ENCODE results near the gene CYP1B1. TPM values are rescaled to one million over a fixed set of nuclear protein-coding genes. Genes with fewer than 3 reads are reported as not detected.

CYP1B1 gene
- total and polyA plus RNA-seq, 2 of the 13 experiments (the other 11 are each of a cell fraction or from before 2014, with no cell fraction given): not detected

- Histone ChIP-seq H3K36me3 (replicated peaks in 1 of 2; ENCODE audit: control insufficient read depth in 1 of 2, insufficient read depth in 2 of 2, low read length in 2 of 2) (no peaks in the 10 kb centered on the region), H2AFZ (ENCODE audit: low read length) (no peak overlapping the region), H3K4me3 (replicated peaks in 1 of 3; ENCODE audit: insufficient read depth in 1 of 3, low read depth in 2 of 3, low read length in 3 of 3) (peak overlapping the region; percentile 38 to 66 (median 42); a peak in 5 of 6 replicates), H3K27me3 (ENCODE audit: control insufficient read depth in 1 of 2, insufficient read depth in 2 of 2, low read length in 2 of 2) (peaks cover 0 to 8% of the 10 kb centered on the region in 2 experiments; a peak in 1 of 5 replicates), H3K9me3 (ENCODE audit: low read length) (no peaks in the 10 kb centered on the region), H3K4me1 (ENCODE audit: insufficient read depth, low read length) (peaks cover 8% of the 10 kb centered on the region), H3K27ac (ENCODE audit: extremely low read length, insufficient read depth, low read length) (no peak overlapping the region), H3K4me2 (ENCODE audit: low read depth, low read length) (peak overlapping the region; percentile 67), H4K20me1 (ENCODE audit: insufficient read depth, low read length) (no peaks in the 10 kb centered on the region), H3K9ac (ENCODE audit: insufficient read depth, low read depth, low read length) (no peak overlapping the region), H3K79me2 (ENCODE audit: insufficient read depth, low read length) (no peaks in the 10 kb centered on the region)
- CTCF ChIA-PET (ENCODE audit: low intra/inter-chr PET ratio, low total read pairs): no interaction called here
- in situ Hi-C loops (cut with HindIII; ENCODE audit: extremely low pct_ligation_motif_present, low pct_unique_long_range_greater_than_20kb): no loop called here
- FAIRE-seq (no peak), ATAC-seq (peak; percentile 85), DNase-seq (ENCODE audit: low spot score) (no peak)
- intact Hi-C loops (cut with micrococcal nuclease; ENCODE audit: unreplicated experiment): no loop called here
- WGBS (ENCODE audit: low lambda C conversion rate): 6% methylated on average over 29 of the region's 76 CpGs
- BruUV-seq (replicated peaks): no TSS peak
- POLR2A ChIA-PET: no interaction called here
- TF ChIP-seq RFXANK (CRISPR knock-in tag; IDR thresholded peaks at IDR 0.05) (no peak), ZNF407 (CRISPR knock-in tag; IDR thresholded peaks at IDR 0.05; ENCODE audit: not compliant biosample characterization) (peak; percentile 5), CTCF (CRISPR knock-in tag; IDR thresholded peaks at IDR 0.05) (peak; percentile 55), ZNF597 (CRISPR knock-in tag; IDR thresholded peaks at IDR 0.05) (no peak), ZNF546 (CRISPR knock-in tag; conservative IDR thresholded peaks at IDR 0.05) (peak; percentile 44; the same call in 1 of the 2 replicates), CEBPZ (IDR thresholded peaks at IDR 0.05; ENCODE audit: low read length) (no peak), GATAD1 (CRISPR knock-in tag; IDR thresholded peaks at IDR 0.05) (no peak), ZNF75D (CRISPR knock-in tag; IDR thresholded peaks at IDR 0.05; ENCODE audit: borderline replicate concordance) (0 out of 2 replicates have a peak, but pooled peaks have one; percentile 58)
Observed at GRCh38 chr2:38076710-38077430, 919 bp upstream of the CYP1B1 start.
